Endothelial cell of umbilical vein (primary cell): ENCODE data around the gene MOB4. TPM values are rescaled to one million over a fixed set of nuclear protein-coding genes. Genes with fewer than 3 reads are reported as not detected.

Source experiments
- BruUV-seq: library from RNA; stranded (reverse); fragments of 400-500 nt; replicated peaks from 2 replicates; lab custom pipeline; 2021; lab: Mats Ljungman, UMichigan
- CTCF ChIA-PET: fragments of 300-600, 350-600 bp; sonication (Branson Sonifier 250); formaldehyde crosslinking; loops from one replicate; lab custom pipeline; 2021; ENCODE audit warnings: antibody characterized with exemption, inconsistent platforms; lab: Charles Lee
- POLR2A ChIA-PET: fragments of 300-600, 350-600 bp; sonication (Branson Sonifier 250); formaldehyde crosslinking; loops from one replicate; lab custom pipeline; 2021; ENCODE audit warnings: antibody characterized with exemption, inconsistent platforms; lab: Charles Lee
- DNase-seq: peaks from one replicate; pipeline ENCODE4 v3.0.0-alpha.2; 2011; ENCODE audit warnings: low read depth, low spot score
- FAIRE-seq: peaks from 2 replicates; lab custom pipeline; 2011; peaks lifted over from hg19 to GRCh38; lab: Jason Lieb, UNC
- H2AFZ ChIP-seq: 2 replicates; pipeline ENCODE4 v1.6.0; 2012; ENCODE audit warnings: low read depth, low read length, control low read depth, inconsistent platforms
- H3K27ac ChIP-seq: 2 replicates; pipeline ENCODE4 v1.5.1; 2011; ENCODE audit warnings: low read depth, mild to moderate bottlenecking, control low read depth, low read length, moderate library complexity; ENCODE audit not compliant: insufficient read depth
- H3K27me3 ChIP-seq, 2 experiments: 2 replicates each; pipeline versions ENCODE4 v1.6.0 to v1.6.1; 2011; ENCODE audit warnings: low read length in 2 of 2, mixed read lengths in 1 of 2; ENCODE audit not compliant: control insufficient read depth in 2 of 2, insufficient read depth in 2 of 2
- H3K36me3 ChIP-seq, 2 experiments: 2 replicates in 1 of 2; 3 replicates in 1 of 2; pipeline ENCODE4 v1.5.1; 2011; ENCODE audit warnings: low read length in 2 of 2, mild to moderate bottlenecking in 1 of 2, moderate library complexity in 1 of 2; ENCODE audit not compliant: control insufficient read depth in 2 of 2, insufficient read depth in 2 of 2; ENCODE audit errors: extremely low read depth in 1 of 2
- H3K4me1 ChIP-seq: 3 replicates; pipeline ENCODE4 v1.5.1; 2011; ENCODE audit warnings: mild to moderate bottlenecking, low read length; ENCODE audit not compliant: control insufficient read depth, insufficient read depth; ENCODE audit errors: extremely low read depth
- H3K4me2 ChIP-seq: 2 replicates; pipeline ENCODE4 v1.6.1; 2011; ENCODE audit warnings: low read length, control low read depth, mixed read lengths; ENCODE audit not compliant: insufficient read depth
- H3K4me3 ChIP-seq, 3 experiments: fragments of 200-600 bp in 1 of 3; sonication (generic), shearing (Covaris generic) in 1 of 3; replicated peaks in 1 of 3; 2 replicates each; pipeline ENCODE4 v1.5.1; 2011 to 2016; ENCODE audit warnings: control low read depth in 3 of 3, low read length in 3 of 3, mild to moderate bottlenecking in 2 of 3, inconsistent platforms in 1 of 3, low read depth in 1 of 3, moderate library complexity in 1 of 3; ENCODE audit not compliant: insufficient read depth in 1 of 3
- H3K79me2 ChIP-seq: 2 replicates; pipeline ENCODE4 v1.6.0; 2012; ENCODE audit warnings: low read length, inconsistent platforms; ENCODE audit not compliant: control insufficient read depth, insufficient read depth
- H3K9ac ChIP-seq: replicated peaks from 2 replicates; pipeline ENCODE3; 2011; ENCODE audit warnings: low read length, control low read depth; ENCODE audit not compliant: insufficient read depth; ENCODE audit errors: extremely low read depth
- H3K9me1 ChIP-seq: replicated peaks from 3 replicates; pipeline ENCODE4 v1.6.0; 2011; ENCODE audit warnings: mild to moderate bottlenecking, low read length; ENCODE audit not compliant: control insufficient read depth, insufficient read depth; ENCODE audit errors: extremely low read depth
- H3K9me3 ChIP-seq: replicated peaks from 2 replicates; pipeline ENCODE4 v1.5.1; 2012; ENCODE audit warnings: low read length, inconsistent platforms; ENCODE audit not compliant: control insufficient read depth, insufficient read depth
- H4K20me1 ChIP-seq: replicated peaks from 2 replicates; pipeline ENCODE3; 2011; ENCODE audit warnings: mild to moderate bottlenecking, low read length; ENCODE audit not compliant: control insufficient read depth, insufficient read depth; ENCODE audit errors: extremely low read depth
- EZH2 ChIP-seq: IDR thresholded peaks from 2 replicates; pipeline ENCODE4 v1.6.1; 2012; ENCODE audit warnings: borderline replicate concordance, low read depth, mild to moderate bottlenecking, moderate library complexity, low read length, inconsistent platforms; ENCODE audit not compliant: severe bottlenecking
- FOS ChIP-seq: IDR thresholded peaks from 2 replicates; pipeline ENCODE4 v1.6.1; 2011; ENCODE audit warnings: mild to moderate bottlenecking, low read length, moderate library complexity, borderline replicate concordance; ENCODE audit not compliant: insufficient read depth
- POLR2AphosphoS5 ChIP-seq: IDR thresholded peaks from 2 replicates; pipeline ENCODE4 v1.6.1; 2012; ENCODE audit warnings: low read depth, mild to moderate bottlenecking, control low read depth, low read length, moderate library complexity; ENCODE audit not compliant: insufficient read depth
- dilution Hi-C: fragments of 300-500 bp; cut with MboI; formaldehyde crosslinking; loops from one replicate; pipeline ENCODE4 v1.15.0; 2019; ENCODE audit warnings: low sequenced_read_pairs; ENCODE audit not compliant: extremely low pct_ligation_motif_present
- intact Hi-C: fragments of 100-400 bp; cut with micrococcal nuclease; formaldehyde crosslinking; loops from one replicate; pipeline ENCODE4 v1.10.0; 2022
- polyA plus RNA-seq, 4 experiments: library from polyadenylated mRNA; depleted of rRNA in 3 of 4; stranded (reverse) in 3 of 4; unstranded in 1 of 4; fragments of >200 nt; gene quantifications; 2 replicates each; pipeline versions ENCODE4 v1.2.1 to v1.2.3, GENCODE V29; 2011 to 2012; ENCODE audit warnings: missing spikeins in 1 of 4
- total RNA-seq: library from RNA; stranded (reverse); gene quantifications from 2 replicates; pipeline ENCODE4 v1.2.3, GENCODE V29; 2021
- TF ChIP-seq, protein P1 (sequence below), 2 donors: IDR thresholded peaks; 1 replicate in 1 of 2; 2 replicates in 1 of 2; pipeline ENCODE4 v1.5.1; 2011; ENCODE audit warnings: low read length in 2 of 2, mild to moderate bottlenecking in 2 of 2, moderate library complexity in 2 of 2, control low read depth in 1 of 2, inconsistent platforms in 1 of 2, low read depth in 1 of 2; ENCODE audit not compliant: insufficient read depth in 1 of 2; ENCODE audit errors: extremely low read depth in 1 of 2

MOB4 gene
- total and polyA plus RNA-seq, 2 donors (not counting 3 experiments of a cell fraction or from before 2014, with no cell fraction given): 23.9 to 27.9 TPM

DNA sequence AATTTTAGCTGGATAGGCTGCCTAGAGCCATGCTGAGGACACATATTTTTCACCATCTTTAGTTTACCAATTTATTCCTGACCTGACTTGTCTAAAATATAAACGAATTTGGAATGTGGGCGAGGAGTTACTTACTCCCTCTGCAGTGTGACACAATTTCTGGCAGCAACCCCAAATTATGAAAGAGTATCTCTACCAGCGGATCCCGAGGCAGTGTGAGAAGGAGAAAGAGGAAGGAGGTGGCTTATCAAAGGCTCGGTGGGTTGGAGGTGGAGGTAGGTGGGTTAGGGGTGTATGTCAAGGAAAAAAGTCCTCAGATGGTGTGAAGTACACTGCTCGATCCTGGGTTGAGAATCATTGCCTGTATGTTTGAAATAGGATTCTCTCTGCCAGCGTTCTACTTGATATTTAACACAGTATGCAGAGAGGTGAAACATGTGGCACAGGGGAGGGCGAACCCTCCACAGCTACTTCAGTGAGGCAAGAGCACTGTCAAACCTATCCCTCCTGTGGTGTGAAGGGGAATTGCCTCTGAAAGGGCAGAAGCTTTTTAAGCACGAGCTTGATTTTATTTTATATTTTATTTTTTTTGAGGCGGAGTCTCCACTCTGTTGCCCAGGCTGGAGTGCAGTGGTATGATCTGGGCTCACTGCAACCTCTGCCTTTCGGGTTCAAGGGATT is 83.6 kb downstream of the MOB4 start:
- Histone ChIP-seq H4K20me1 (no peaks in the 10 kb centered on the region), H3K4me1 (no peaks in the 10 kb centered on the region), H2AFZ (no peak overlapping the region), H3K9me1 (no peaks in the 10 kb centered on the region), H3K4me3 (no peak overlapping the region), H3K79me2 (no peaks in the 10 kb centered on the region), H3K4me2 (no peak overlapping the region), H3K27me3 (no peaks in the 10 kb centered on the region), H3K36me3 (no peaks in the 10 kb centered on the region), H3K27ac (no peak overlapping the region), H3K9ac (no peak overlapping the region), H3K9me3 (no peaks in the 10 kb centered on the region)
- DNase-seq (peak; percentile 9), FAIRE-seq (no peak)
- POLR2A ChIA-PET: no interaction called here
- dilution Hi-C loops: no loop called here
- no peak for TF ChIP-seq EZH2
- TF ChIP-seq FOS: no peak
- TF ChIP-seq, protein P1, sequence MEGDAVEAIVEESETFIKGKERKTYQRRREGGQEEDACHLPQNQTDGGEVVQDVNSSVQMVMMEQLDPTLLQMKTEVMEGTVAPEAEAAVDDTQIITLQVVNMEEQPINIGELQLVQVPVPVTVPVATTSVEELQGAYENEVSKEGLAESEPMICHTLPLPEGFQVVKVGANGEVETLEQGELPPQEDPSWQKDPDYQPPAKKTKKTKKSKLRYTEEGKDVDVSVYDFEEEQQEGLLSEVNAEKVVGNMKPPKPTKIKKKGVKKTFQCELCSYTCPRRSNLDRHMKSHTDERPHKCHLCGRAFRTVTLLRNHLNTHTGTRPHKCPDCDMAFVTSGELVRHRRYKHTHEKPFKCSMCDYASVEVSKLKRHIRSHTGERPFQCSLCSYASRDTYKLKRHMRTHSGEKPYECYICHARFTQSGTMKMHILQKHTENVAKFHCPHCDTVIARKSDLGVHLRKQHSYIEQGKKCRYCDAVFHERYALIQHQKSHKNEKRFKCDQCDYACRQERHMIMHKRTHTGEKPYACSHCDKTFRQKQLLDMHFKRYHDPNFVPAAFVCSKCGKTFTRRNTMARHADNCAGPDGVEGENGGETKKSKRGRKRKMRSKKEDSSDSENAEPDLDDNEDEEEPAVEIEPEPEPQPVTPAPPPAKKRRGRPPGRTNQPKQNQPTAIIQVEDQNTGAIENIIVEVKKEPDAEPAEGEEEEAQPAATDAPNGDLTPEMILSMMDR (IDR thresholded peaks at IDR 0.05; ENCODE audit: extremely low read depth in 1 of 2, insufficient read depth in 1 of 2, low read depth in 1 of 2, low read length in 2 of 2): peak in 1 of 2 donors; percentile 12
- TF ChIP-seq POLR2AphosphoS5: no peak
- intact Hi-C loops: loop anchor here (2.0 kb wide), 1 partner anchor 101 kb away; the partner anchor contains the start of gene HSPD1
- BruUV-seq: no TSS peak
- CTCF ChIA-PET: interaction anchor here (0.6 to 1.6 kb wide), 15 partner anchors 8 to 180 kb away, joined by 3 to 10 read pairs (median 3); partner anchors contain the start of genes MOB4, RFTN2 and SF3B1
